GM18519 (cell line): Measurements from ENCODE around the gene IFTAP.
A peak's percentile ranks its signal among the peaks of the same experiment; 100 is the strongest.
"Not testable (repeated sequence)": the region's sequence is repeated elsewhere in the genome, so short reads cannot be mapped to it uniquely, and the experiment has no call there.

Source experiments
- ATAC-seq: cut with Tn5 transposase; IDR thresholded peaks from one replicate; pipeline ENCODE4 v1.9.1; 2021; ENCODE audit warnings: mild to moderate bottlenecking, moderate library complexity; ENCODE audit not compliant: unreplicated experiment, low FRiP score

The IFTAP gene

GRCh38 chr11:36631774-36632173, 37.5 kb downstream of the IFTAP start:
- peak; percentile 91 for ATAC-seq

DNA sequence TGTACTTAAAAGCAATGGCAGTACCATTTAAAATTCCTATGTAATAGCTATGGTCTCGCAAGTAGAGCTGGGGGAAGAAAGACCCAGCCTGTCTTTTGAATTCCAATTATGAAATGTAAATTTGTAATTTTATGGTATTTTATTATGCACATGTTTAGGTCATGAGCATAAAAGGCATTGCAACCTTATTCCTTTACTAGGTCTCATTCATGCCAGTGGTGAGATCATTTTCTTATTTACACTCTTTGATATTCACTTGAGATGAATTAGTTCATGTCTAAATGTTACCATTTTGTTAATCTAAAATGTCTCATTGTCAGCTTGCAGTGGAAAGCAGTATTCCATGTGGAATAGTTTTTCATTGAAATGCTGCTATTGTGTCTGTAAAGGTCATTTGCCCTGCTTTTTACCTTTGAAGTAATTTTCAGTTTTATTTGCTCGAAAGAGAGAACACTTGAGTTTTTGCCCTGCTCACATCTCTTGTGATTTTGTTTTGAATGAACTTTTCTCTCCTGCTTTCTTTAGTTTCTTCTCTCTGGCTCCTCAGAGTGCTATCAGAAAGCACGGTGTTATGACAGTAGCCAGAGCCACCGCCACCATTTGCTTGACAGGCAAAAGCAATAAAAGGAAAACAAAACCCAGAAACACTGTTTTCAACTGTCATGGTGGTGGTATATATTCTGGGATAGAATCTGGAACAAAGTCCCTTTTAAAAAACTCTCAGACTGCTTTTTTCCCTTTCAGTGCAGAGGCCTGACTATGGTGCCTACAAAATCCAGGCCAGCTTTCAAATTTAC, 41.0 kb downstream of the IFTAP start:
- ATAC-seq = no peak

- ATAC-seq = no peak
Measured at GRCh38 chr11:36638556-36638955, 44.3 kb downstream of the IFTAP start.

GRCh38 chr11:36657610-36658267, 63.4 kb downstream of the IFTAP start:
- ATAC-seq = no peak

DNA sequence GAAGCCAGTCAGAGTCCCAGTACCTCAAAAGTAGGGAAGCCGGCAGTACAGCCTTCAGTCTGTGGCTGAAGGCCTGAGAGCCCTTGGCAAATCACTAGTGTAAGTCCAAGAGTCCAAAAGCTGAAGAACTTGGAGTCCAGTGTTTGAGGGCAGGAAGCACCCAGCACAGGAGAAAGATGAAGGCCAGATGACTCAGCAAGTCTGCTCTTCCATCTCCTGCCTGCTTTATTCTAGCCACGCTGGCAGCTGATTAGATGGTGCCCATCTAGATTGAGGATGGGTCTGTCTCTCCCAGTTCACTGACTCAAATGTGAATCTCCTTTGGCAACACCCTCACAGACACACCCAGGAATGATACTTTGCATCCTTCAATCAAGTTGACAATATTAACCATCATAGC, 67.1 kb downstream of the IFTAP start:
- not testable (repeated sequence) for ATAC-seq

DNA sequence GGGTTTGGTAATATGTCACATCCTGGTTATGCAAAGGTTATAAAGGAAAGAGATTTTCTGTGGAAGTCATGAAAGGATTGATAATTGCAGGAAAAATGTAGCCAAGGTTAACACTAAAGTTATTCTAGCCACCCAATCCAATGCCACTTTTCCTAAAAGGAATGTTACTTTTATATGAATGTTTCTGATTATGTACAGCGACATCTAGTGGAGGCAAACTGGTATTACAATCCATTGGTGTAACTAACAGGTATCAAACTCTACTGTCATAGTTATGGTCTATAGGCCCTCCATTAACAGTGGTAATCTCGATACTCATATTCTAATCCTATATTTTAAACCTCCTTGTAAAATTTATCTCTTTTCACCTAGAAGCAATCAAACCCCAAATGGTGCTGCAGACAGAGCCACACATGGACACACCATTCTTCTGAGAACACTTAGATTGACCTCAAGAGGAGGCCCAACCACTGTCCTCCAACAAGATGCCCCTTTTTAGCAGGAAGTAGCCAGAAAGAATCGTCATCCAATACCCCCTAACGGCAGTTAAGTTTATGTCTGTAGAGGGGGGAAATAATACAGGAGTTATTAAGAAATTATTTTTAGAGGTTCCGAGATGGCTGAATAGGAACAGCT, 78.6 kb downstream of the IFTAP start:
- ATAC-seq = no peak

GRCh38 chr11:36679547-36679946, 85.2 kb downstream of the IFTAP start:
- not testable (repeated sequence) for ATAC-seq

- no peak for ATAC-seq
Measured at GRCh38 chr11:36683818-36684217, 89.5 kb downstream of the IFTAP start.

DNA sequence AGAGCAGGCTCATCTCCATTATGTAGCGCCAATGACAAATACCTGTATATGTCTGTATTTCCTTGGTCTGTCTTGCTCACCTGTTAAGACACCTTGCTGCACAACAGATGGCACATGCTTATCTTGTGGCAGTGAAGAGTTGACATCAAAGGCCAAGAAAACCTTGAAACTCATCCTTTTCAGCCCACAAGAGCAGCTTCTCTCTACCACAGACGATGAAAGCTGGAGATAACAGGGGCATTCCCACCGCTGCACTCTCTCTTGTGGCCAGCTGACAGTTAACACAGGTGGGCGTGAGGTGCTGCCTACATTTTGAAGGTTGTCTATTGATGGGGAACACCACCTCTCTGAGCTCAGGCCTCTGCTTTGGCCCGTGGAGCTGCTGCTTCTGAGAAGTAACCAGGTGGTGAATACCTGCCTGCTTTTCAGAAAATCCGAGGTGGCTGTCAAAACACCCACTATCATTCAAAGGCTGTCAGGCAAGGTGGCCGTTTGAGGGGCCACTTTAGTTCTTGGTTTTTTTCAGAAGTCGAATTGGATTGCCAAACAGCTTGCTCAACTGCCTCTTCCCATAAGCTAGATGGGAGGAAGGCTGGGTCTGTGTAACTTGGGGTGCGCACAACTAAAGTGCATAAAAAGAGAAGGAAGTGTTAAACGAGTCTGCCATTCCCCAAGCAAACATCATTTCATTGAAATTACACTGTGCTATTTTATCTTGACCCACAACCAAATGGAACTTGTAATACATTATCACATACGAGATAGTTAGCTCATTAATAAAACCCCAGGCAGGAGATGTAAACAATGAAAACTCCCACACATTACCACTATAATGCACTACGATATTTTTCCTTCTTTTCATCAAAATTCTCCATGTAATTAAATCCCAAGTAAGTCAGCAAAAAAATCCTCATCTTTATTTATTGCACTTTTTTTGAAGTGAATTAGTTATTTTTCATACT, 90.8 kb downstream of the IFTAP start:
- ATAC-seq = peak; percentile 66

DNA sequence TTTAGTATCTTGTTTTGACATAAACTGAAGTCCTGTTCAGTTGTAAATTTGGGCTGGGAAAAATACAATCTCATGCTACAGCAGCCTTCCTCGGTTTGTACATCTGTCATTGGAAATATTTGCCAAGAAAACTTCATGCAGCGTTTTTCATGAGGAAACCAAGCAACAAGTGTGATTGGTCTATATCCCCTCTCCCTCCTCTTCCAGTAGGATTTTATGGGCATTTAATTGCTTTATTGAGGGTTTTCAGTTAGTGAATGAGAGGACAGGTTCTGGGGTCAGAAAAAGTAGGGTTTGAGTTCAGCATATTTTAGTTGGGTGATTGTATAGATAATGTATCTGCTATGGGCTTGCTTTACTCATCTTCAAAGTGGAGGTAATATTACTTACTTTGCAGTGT, 93.8 kb downstream of the IFTAP start:
- ATAC-seq = no peak

- ATAC-seq = no peak
Measured at GRCh38 chr11:36688571-36689291, 94.4 kb downstream of the IFTAP start.

DNA sequence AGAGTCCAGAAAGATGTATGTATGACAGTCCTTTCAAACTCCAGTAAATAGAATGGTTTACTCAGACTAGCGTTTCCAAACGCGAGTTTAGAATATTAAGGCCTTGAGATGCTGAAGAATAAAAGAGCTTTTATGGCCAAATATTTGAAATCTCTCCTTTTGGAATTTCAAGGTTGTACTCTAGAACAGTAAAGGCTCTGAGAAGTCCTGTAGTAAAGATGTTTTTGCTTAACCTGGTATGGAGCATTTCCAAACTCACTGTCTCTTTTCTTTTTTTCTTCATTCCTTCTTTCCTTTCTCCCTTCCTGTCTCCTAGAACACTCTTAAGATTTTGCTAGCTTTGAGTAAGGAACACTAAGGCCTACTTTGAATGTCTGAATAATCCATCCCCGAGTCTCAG, 95.1 kb downstream of the IFTAP start:
- no peak for ATAC-seq

DNA sequence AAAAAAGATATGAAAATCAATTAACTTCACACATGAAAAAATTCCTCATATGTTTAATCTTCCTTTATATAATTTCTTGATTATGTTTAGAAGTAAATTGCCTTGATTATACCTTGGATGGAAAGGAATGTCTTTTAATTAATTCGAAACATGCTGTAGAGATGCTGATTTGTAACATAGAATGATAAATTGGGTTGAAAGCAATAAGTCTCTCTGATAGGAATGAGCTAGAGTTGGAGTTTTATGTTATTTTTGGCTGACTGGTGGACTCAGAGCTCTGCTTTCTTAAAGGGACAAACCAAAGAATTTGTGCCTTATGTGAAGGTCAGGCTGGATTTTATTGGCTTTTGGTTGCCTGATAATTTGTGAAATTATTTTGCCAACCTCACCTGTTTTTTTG, 98.4 kb downstream of the IFTAP start:
- no peak for ATAC-seq

- ATAC-seq = no peak
Measured at GRCh38 chr11:36693139-36693843, 99.0 kb downstream of the IFTAP start.

DNA sequence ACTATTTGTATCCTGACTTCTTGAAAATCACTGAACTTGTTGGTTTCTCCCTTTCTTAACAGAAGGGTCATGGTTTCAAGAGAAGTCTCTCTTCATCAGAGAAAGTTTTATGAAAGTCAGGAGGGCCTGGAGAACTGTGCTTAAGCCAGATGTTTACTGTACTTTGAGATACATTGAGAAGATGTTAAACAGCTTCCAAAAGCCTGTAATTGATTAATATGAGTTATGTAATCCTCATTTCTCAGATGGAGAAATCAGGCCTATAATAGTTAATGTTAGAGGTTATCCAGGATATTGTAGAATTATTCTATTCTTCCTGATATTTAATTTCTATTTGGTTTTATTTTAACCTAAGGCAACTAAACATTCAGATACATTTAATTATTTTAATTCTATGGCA, 100.8 kb downstream of the IFTAP start:
- no peak for ATAC-seq

- ATAC-seq = no peak
Measured at GRCh38 chr11:36695571-36695970, 101.3 kb downstream of the IFTAP start.

DNA sequence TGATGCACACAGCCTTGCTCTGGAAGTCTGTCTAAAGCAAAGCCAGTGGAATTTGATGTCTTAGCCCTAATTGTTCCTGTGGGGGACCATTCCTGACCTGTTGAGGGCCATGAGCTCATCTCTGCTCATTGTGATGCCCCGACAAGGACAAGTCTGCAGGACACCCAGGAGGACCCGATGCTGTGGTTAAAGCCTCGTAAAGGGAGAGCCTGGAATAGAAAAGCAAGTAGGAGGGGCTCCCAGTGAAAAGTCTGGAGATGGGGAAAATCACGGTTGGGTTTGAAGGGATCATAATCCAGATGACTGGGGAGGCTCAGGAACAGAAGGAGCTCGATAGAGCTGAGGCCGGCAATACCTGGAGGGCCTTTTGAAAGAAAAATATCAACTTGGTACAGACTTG, 102.2 kb downstream of the IFTAP start:
- no peak for ATAC-seq

DNA sequence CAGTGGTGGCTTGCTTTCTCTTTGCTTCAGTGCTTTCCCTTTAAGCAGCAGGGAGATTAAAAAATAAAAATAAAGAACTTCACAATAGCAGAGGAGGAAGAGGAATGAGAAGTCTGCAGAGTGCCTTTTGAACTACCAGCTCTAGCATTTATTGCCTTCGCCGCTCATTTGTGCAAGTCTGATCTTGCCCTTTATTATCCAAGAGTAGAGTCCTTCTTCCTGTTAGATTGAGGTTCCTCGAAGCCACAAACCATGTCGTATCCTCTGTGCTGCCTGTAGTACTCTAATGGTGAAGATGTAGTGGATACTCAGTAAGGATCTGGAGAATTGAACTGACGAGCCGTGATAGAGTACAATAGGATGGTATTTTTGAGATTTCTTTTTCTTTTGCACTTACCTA, 105.0 kb downstream of the IFTAP start:
- no peak for ATAC-seq

- ATAC-seq = no peak
Measured at GRCh38 chr11:36700246-36700645, 105.9 kb downstream of the IFTAP start.
